IMR-90 (cell line): Measurements from ENCODE around the gene IL34. TPM values are rescaled to one million over a fixed set of nuclear protein-coding genes. Genes with fewer than 3 reads are reported as not detected.

Source experiments
- ATAC-seq: fragments of 200-7000 bp; cut with Tn5 transposase; 2 replicates; pipeline ENCODE4 v1.9.1; 2020; ENCODE audit warnings: low read depth, mild to moderate bottlenecking, moderate library complexity
- BruUV-seq: library from RNA; stranded (reverse); fragments of 400-500 nt; replicated peaks from 2 replicates; lab custom pipeline; 2021; lab: Mats Ljungman, UMichigan
- CTCF ChIA-PET: fragments of 300-600 bp; formaldehyde crosslinking; extraction: SDS; loops from one replicate; lab custom pipeline; 2021; ENCODE audit warnings: antibody characterized with exemption; lab: Yijun Ruan, JAX
- POLR2A ChIA-PET: fragments of 300-600 bp; sonication (Branson Sonifier 250); formaldehyde crosslinking; loops from one replicate; lab custom pipeline; 2022; ENCODE audit warnings: antibody characterized with exemption; ENCODE audit not compliant: unreplicated experiment; lab: Charles Lee
- DNase-seq: peaks from one replicate; pipeline ENCODE4 v3.0.0; 2013
- H2AFZ ChIP-seq: replicated peaks from 2 replicates; pipeline ENCODE3; 2013; ENCODE audit warnings: low read length, mild to moderate bottlenecking; ENCODE audit not compliant: poor library complexity
- H2AK5ac ChIP-seq: 2 replicates; pipeline ENCODE4 v1.6.1; 2013; ENCODE audit warnings: low read depth, low read length, inconsistent platforms
- H2AK9ac ChIP-seq: replicated peaks from 2 replicates; pipeline ENCODE3; 2013; ENCODE audit warnings: mild to moderate bottlenecking, low read depth, low read length, moderate library complexity; ENCODE audit not compliant: poor library complexity
- H2BK120ac ChIP-seq: 2 replicates; pipeline ENCODE4 v1.6.1; 2013; ENCODE audit warnings: low read depth, low read length, inconsistent platforms
- H2BK15ac ChIP-seq: 3 replicates; pipeline ENCODE4 v1.6.1; 2013; ENCODE audit warnings: low read depth, low read length, inconsistent platforms
- H2BK20ac ChIP-seq: 2 replicates; pipeline ENCODE4 v1.6.1; 2013; ENCODE audit warnings: low read depth, mild to moderate bottlenecking, inconsistent platforms, low read length, moderate library complexity
- H2BK5ac ChIP-seq: 2 replicates; pipeline ENCODE4 v1.6.1; 2013; ENCODE audit warnings: mild to moderate bottlenecking, low read depth, low read length, inconsistent platforms; ENCODE audit not compliant: poor library complexity, severe bottlenecking
- H3K14ac ChIP-seq: replicated peaks from 2 replicates; pipeline ENCODE4 v1.6.1; 2013; ENCODE audit warnings: low read depth, low read length, inconsistent platforms
- H3K18ac ChIP-seq: 2 replicates; pipeline ENCODE4 v1.6.1; 2013; ENCODE audit warnings: low read depth, low read length, control low read depth
- H3K23ac ChIP-seq: 2 replicates; pipeline ENCODE4 v1.6.1; 2013; ENCODE audit warnings: low read depth, low read length, inconsistent platforms
- H3K27ac ChIP-seq: 2 replicates; pipeline ENCODE4 v1.5.1; 2013; ENCODE audit warnings: mild to moderate bottlenecking, control low read depth, low read length; ENCODE audit not compliant: insufficient read depth
- H3K27me3 ChIP-seq: 2 replicates; pipeline ENCODE4 v1.6.1; 2013; ENCODE audit warnings: low read length; ENCODE audit not compliant: control insufficient read depth, insufficient read depth
- H3K36me3 ChIP-seq: 2 replicates; pipeline ENCODE4 v1.6.1; 2013; ENCODE audit warnings: low read length, mixed read lengths; ENCODE audit not compliant: control insufficient read depth, insufficient read depth
- H3K4ac ChIP-seq: 2 replicates; pipeline ENCODE4 v1.6.1; 2013; ENCODE audit warnings: low read depth, low read length, inconsistent platforms
- H3K4me1 ChIP-seq: 2 replicates; pipeline ENCODE4 v1.6.1; 2013; ENCODE audit warnings: low read length, mixed read lengths; ENCODE audit not compliant: control insufficient read depth, insufficient read depth
- H3K4me2 ChIP-seq: 2 replicates; pipeline ENCODE4 v1.6.1; 2013; ENCODE audit warnings: low read depth, mild to moderate bottlenecking, control low read depth, low read length, moderate library complexity
- H3K4me3 ChIP-seq: 2 replicates; pipeline ENCODE4 v1.5.1; 2013; ENCODE audit warnings: low read depth, mild to moderate bottlenecking, control low read depth, low read length, moderate library complexity; ENCODE audit not compliant: insufficient read depth
- H3K56ac ChIP-seq: 2 replicates; pipeline ENCODE4 v1.6.1; 2013; ENCODE audit warnings: low read length, inconsistent platforms; ENCODE audit not compliant: insufficient read depth; ENCODE audit errors: extremely low read depth
- H3K79me1 ChIP-seq, 2 experiments: 2 replicates each; pipeline ENCODE4 v1.6.1; 2013; ENCODE audit warnings: low read length in 2 of 2, inconsistent platforms in 1 of 2, low read depth in 1 of 2
- H3K9ac ChIP-seq: 2 replicates; pipeline ENCODE4 v1.6.1; 2013; ENCODE audit warnings: low read depth, low read length, control low read depth
- H3K9me1 ChIP-seq: 2 replicates; pipeline ENCODE4 v1.6.1; 2013; ENCODE audit warnings: low read length, inconsistent platforms; ENCODE audit not compliant: insufficient read depth
- H3K9me3 ChIP-seq: 2 replicates; pipeline ENCODE4 v1.6.1; 2013; ENCODE audit warnings: low read length; ENCODE audit not compliant: control insufficient read depth, insufficient read depth
- H4K20me1 ChIP-seq: 2 replicates; pipeline ENCODE4 v1.6.1; 2013; ENCODE audit warnings: low read length, inconsistent platforms; ENCODE audit not compliant: insufficient read depth
- H4K5ac ChIP-seq: 2 replicates; pipeline ENCODE4 v1.6.1; 2013; ENCODE audit warnings: mild to moderate bottlenecking, low read depth, low read length, control low read depth
- H4K8ac ChIP-seq, 2 experiments: 2 replicates each; pipeline ENCODE4 v1.6.1; 2013; ENCODE audit warnings: low read depth in 2 of 2, low read length in 2 of 2, control low read depth in 1 of 2, inconsistent platforms in 1 of 2
- H4K91ac ChIP-seq: 2 replicates; pipeline ENCODE4 v1.6.1; 2013; ENCODE audit warnings: low read depth, low read length, inconsistent platforms; ENCODE audit not compliant: insufficient read depth
- CEBPB ChIP-seq: IDR thresholded peaks from 2 replicates; pipeline ENCODE4 v1.6.1; 2012; ENCODE audit warnings: low read depth, low read length, improper control_type of control experiment
- ELK1 ChIP-seq: fragments of 150-350 bp; IDR thresholded peaks from 2 replicates; pipeline ENCODE4 v1.6.1; 2016; ENCODE audit warnings: low read depth, mild to moderate bottlenecking, low read length, moderate library complexity, borderline replicate concordance
- FOS ChIP-seq: fragments of 150-350 bp; IDR thresholded peaks from 2 replicates; pipeline ENCODE4 v1.6.1; 2016; ENCODE audit warnings: low read depth, low read length
- MAZ ChIP-seq: IDR thresholded peaks from 2 replicates; pipeline ENCODE4 v1.6.1; 2012; ENCODE audit warnings: low read depth, mild to moderate bottlenecking, low read length, improper control_type of control experiment, moderate library complexity, borderline replicate concordance
- POLR2A ChIP-seq: IDR thresholded peaks from 2 replicates; pipeline ENCODE4 v1.6.1; 2012; ENCODE audit warnings: mild to moderate bottlenecking, low read depth, low read length
- SMC3 ChIP-seq: fragments of 150-350 bp; IDR thresholded peaks from 2 replicates; pipeline ENCODE4 v1.6.1; 2016; ENCODE audit warnings: low read depth, mild to moderate bottlenecking, antibody characterized with exemption, low read length, moderate library complexity
- WGBS, 2 experiments: methylation state at CpG; one replicate each; pipeline versions ENCODE4 v1.1.5 to v1.1.7; 2013; ENCODE audit warnings: missing lambda C conversion rate in 2 of 2; ENCODE audit not compliant: insufficient read length in 1 of 2; ENCODE audit errors: extremely low coverage in 2 of 2; 5-methylcytosine and 5-hydroxymethylcytosine counted together
- dilution Hi-C: fragments of 300-500 bp; cut with HindIII; formaldehyde crosslinking; loops from one replicate; pipeline ENCODE4 v1.14.3; 2018; ENCODE audit warnings: low sequenced_read_pairs; ENCODE audit not compliant: unreplicated experiment
- in situ Hi-C: fragments of 300-500 bp; cut with MboI; formaldehyde crosslinking; loops from 3 replicates; pipeline ENCODE4 v1.14.3; 2019; ENCODE audit warnings: low sequenced_read_pairs, inconsistent platforms, mixed read lengths
- intact Hi-C: fragments of 100-400 bp; cut with micrococcal nuclease; formaldehyde crosslinking; loops from 2 replicates; pipeline ENCODE4 v1.10.0; 2022
- polyA plus RNA-seq, 3 experiments: library from polyadenylated mRNA; depleted of rRNA; stranded (reverse); fragments of >200 nt; gene quantifications; 2 replicates each; pipeline ENCODE4 v1.2.3, GENCODE V29; 2012; ENCODE audit warnings: low replicate concordance in 1 of 3
- total RNA-seq: library from RNA; depleted of rRNA; stranded (reverse); fragments of >200 nt; gene quantifications from 2 replicates; pipeline ENCODE4 v1.2.3, GENCODE V29; 2012

IL34 gene
- total and polyA plus RNA-seq, 2 of the 4 experiments (the other 2 are of a cell fraction), result 1.3 to 2.5 TPM

GRCh38 chr16:70676675-70677498 is 30.5 kb downstream of the IL34 start:
- TF ChIP-seq MAZ (no peak), ELK1 (no peak), CEBPB (no peak), POLR2A (no peak), SMC3 (no peak), FOS (no peak)
- Histone ChIP-seq H2BK5ac (no peak overlapping the region), H4K8ac (no peak overlapping the region; a peak in 1 of 4 replicates), H3K4me3 (no peak overlapping the region), H3K23ac (no peak overlapping the region), H3K9ac (no peak overlapping the region), H2AK9ac (no peak overlapping the region), H4K20me1 (peaks cover 57% of the 10 kb centered on the region), H2BK15ac (no peak overlapping the region), H4K5ac (no peak overlapping the region), H2BK20ac (no peak overlapping the region), H3K27me3 (no peaks in the 10 kb centered on the region), H3K4me1 (peaks cover 16% of the 10 kb centered on the region), H3K18ac (no peak overlapping the region), H3K56ac (no peak overlapping the region), H4K91ac (no peak overlapping the region), H3K79me1 (peaks cover 25 to 71% of the 10 kb centered on the region in 2 experiments), H3K36me3 (peaks cover 72% of the 10 kb centered on the region), H3K14ac (no peak overlapping the region), H3K4me2 (no peak overlapping the region), H3K9me3 (no peaks in the 10 kb centered on the region), H3K27ac (no peak overlapping the region; the same call in 1 of the 2 replicates), H3K9me1 (no peaks in the 10 kb centered on the region), H3K4ac (no peak overlapping the region), H2BK120ac (no peak overlapping the region), H2AFZ (no peak overlapping the region), H2AK5ac (no peak overlapping the region)
- ATAC-seq, result no peak
- ChIA-PET POLR2A (no interaction called here), CTCF (interaction anchor here (0.6 to 1.0 kb wide), 3 partner anchors 23 to 94 kb away, joined by 3 to 6 read pairs (median 4); no protein-coding TSS in a partner anchor)
- intact Hi-C loops (no loop called here), in situ Hi-C loops (loop anchor here (25.0 kb wide), 1 partner anchor 685 kb away; the partner anchor contains the start of gene CALB2), dilution Hi-C loops (loop anchor here (10.0 kb wide), 1 partner anchor 88 kb away; no protein-coding TSS in a partner anchor)
- BruUV-seq, result no TSS peak
- no peak for DNase-seq
- 86% methylated on average over 3 of the region's 14 CpGs; no CpG with 5 or more reads in 1 of the 2 experiments for WGBS, 2 experiments
